Thyroid gland (tissue), 4 donors: ENCODE results near the gene STARD3NL. TPM values are rescaled to one million over a fixed set of nuclear protein-coding genes. Genes with fewer than 3 reads are reported as not detected.
A peak's percentile ranks its signal among the peaks of the same experiment; 100 is the strongest.

ENCODE experiments used
- DNase-seq, 2 donors: peaks; one replicate each; pipeline ENCODE4 v3.0.0-alpha.2; 2019
- H3K27ac ChIP-seq, 3 donors: fragments of 200-600 bp; sonication (generic); 1 replicate in 2 of 3; 2 replicates in 1 of 3; pipeline ENCODE4 v1.5.1; 2016 to 2019; ENCODE audit warnings: mild to moderate bottlenecking in 1 of 3, moderate library complexity in 1 of 3
- H3K27me3 ChIP-seq: fragments of 200-600 bp; sonication (generic); one replicate; pipeline ENCODE4 v1.5.1; 2019
- H3K36me3 ChIP-seq, 2 donors: fragments of 200-600 bp; sonication (generic); one replicate each; pipeline ENCODE4 v1.5.1; 2016 to 2019
- H3K4me1 ChIP-seq, 2 donors: fragments of 200-600 bp; sonication (generic); one replicate each; pipeline ENCODE4 v1.5.1; 2017 to 2019
- H3K4me3 ChIP-seq, 3 donors: fragments of 200-600 bp; sonication (generic); replicated peaks in 1 of 3; 1 replicate in 2 of 3; 2 replicates in 1 of 3; pipeline ENCODE4 v1.5.1; 2016; ENCODE audit warnings: mild to moderate bottlenecking in 1 of 3
- H3K9me3 ChIP-seq: fragments of 200-600 bp; sonication (generic); one replicate; pipeline ENCODE4 v1.5.1; 2017
- POLR2A ChIP-seq, 2 donors: fragments of 450-650 bp; IDR thresholded peaks; one replicate each; pipeline ENCODE4 v1.6.1; 2017; ENCODE audit warnings: antibody characterized with exemption in 2 of 2, mild to moderate bottlenecking in 2 of 2, moderate library complexity in 1 of 2
- WGBS, 2 donors: methylation state at CpG; one replicate each; pipeline ENCODE4 v1.1.5; 2017; 5-methylcytosine and 5-hydroxymethylcytosine counted together
- intact Hi-C: fragments of 100-400 bp; cut with DNase I; formaldehyde crosslinking; loops from one replicate; pipeline ENCODE4 v1.15.1; 2023
- total RNA-seq, 4 donors: library from RNA; depleted of rRNA; stranded (reverse); fragments of >200 nt; gene quantifications; one replicate each; pipeline ENCODE4 v1.2.3, GENCODE V29; 2016
- TF ChIP-seq, protein P1 (sequence below), 6 experiments: fragments of 200-600 bp in 3 of 6; fragments of 450-650 bp in 3 of 6; sonication (generic) in 3 of 6; IDR thresholded peaks; one replicate each; pipeline ENCODE4 v1.5.1; 2016 to 2019; ENCODE audit warnings: antibody characterized with exemption in 6 of 6, mild to moderate bottlenecking in 2 of 6, inconsistent platforms in 1 of 6, moderate library complexity in 1 of 6

STARD3NL gene
- total RNA-seq, 4 donors from 2014 or later, result 53.1 to 77.4 (median 62.0) TPM

DNA sequence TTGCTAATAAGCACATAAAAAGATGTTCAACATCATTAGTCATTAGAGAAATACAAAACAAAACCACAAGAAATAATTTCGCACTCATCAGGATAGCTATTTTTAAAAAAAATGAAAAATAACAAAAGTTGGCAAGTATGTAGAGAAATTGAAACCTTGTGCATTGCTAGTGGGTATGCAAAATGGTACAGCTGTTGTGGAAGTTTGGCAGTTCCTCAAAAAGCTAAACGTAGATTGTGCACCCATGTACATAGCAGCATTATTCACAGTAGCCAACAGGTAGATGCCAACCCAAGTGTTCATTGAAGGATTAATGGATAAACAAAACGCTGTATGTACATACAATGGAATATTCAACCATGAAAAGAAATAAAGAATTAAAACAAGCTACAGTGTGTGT is 35.3 kb upstream of the STARD3NL start:
- H3K4me1 ChIP-seq, result peaks cover 0 to 6% of the 10 kb centered on the region in 2 donors
- no peaks in the 10 kb centered on the region for H3K36me3 ChIP-seq
- DNase-seq, result no peak
- TF ChIP-seq, protein P1, sequence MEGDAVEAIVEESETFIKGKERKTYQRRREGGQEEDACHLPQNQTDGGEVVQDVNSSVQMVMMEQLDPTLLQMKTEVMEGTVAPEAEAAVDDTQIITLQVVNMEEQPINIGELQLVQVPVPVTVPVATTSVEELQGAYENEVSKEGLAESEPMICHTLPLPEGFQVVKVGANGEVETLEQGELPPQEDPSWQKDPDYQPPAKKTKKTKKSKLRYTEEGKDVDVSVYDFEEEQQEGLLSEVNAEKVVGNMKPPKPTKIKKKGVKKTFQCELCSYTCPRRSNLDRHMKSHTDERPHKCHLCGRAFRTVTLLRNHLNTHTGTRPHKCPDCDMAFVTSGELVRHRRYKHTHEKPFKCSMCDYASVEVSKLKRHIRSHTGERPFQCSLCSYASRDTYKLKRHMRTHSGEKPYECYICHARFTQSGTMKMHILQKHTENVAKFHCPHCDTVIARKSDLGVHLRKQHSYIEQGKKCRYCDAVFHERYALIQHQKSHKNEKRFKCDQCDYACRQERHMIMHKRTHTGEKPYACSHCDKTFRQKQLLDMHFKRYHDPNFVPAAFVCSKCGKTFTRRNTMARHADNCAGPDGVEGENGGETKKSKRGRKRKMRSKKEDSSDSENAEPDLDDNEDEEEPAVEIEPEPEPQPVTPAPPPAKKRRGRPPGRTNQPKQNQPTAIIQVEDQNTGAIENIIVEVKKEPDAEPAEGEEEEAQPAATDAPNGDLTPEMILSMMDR (IDR thresholded peaks at IDR 0.05), result no peak
- no peak for TF ChIP-seq POLR2A (IDR thresholded peaks at IDR 0.05)
- H3K4me3 ChIP-seq, result no peak overlapping the region
- intact Hi-C loops, result no loop called here
- no peaks in the 10 kb centered on the region for H3K27me3 ChIP-seq
- no peaks in the 10 kb centered on the region for H3K9me3 ChIP-seq
- H3K27ac ChIP-seq, result no peak overlapping the region
- 80 to 90% methylated on average over 3 of the region's 3 CpGs for WGBS, 2 donors

DNA sequence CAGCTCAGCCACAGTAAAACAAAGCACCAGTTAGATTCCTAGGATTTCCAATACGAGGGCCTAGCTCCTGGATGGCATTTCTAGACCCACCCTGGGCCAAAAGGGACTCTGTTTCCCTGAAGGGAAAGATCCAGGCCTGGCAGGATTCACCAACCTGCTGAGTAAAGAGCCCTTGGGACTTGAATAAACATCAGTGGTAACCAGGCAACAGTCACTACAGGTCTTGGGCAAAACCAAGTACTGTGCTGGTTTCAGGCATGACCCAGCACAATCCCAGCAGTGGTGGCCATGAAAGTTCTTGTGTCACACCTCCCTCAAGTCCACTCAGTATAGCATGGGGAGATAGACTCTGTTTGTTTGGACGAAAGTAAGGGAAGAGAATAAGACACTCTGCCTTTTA is 31.0 kb upstream of the STARD3NL start:
- WGBS, 2 donors, result 35 to 70% methylated on average over 2 of the region's 2 CpGs
- DNase-seq, result peak; percentile 61 to 66
- Histone ChIP-seq H3K9me3 (no peaks in the 10 kb centered on the region), H3K4me3 (no peak overlapping the region), H3K27ac (no peak overlapping the region), H3K36me3 (no peaks in the 10 kb centered on the region), H3K27me3 (no peaks in the 10 kb centered on the region), H3K4me1 (peaks cover 0 to 6% of the 10 kb centered on the region in 2 donors)
- TF ChIP-seq POLR2A (IDR thresholded peaks at IDR 0.05), result no peak
- TF ChIP-seq, protein P1 (IDR thresholded peaks at IDR 0.05), result no peak
- intact Hi-C loops, result no loop called here

DNA sequence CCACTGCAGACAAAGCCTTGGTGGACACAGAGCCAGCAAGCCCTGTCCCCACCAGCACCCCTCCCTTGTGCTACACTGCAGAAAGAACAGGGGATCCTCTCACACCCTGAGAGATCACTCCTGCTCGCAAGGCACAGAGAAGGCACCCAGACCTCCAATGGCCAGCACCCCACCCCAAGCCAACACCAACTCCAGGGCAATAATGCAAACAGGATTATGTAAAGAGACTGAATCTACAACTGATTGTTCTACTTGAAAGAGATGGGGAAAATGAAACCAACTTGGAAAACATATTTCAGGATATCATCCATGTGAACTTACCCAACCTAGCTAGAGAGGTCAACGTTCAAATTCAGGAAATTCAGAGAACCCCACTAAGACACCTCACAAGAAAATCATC is 26.5 kb upstream of the STARD3NL start:
- WGBS, 2 donors, result 85 to 91% methylated on average over 2 of the region's 2 CpGs
- H3K9me3 ChIP-seq, result no peaks in the 10 kb centered on the region
- DNase-seq, result no peak
- TF ChIP-seq, protein P1 (IDR thresholded peaks at IDR 0.05), result no peak
- no peaks in the 10 kb centered on the region for H3K27me3 ChIP-seq
- H3K4me1 ChIP-seq, result peaks cover 0 to 6% of the 10 kb centered on the region in 2 donors
- H3K36me3 ChIP-seq, result no peaks in the 10 kb centered on the region
- no peak overlapping the region for H3K27ac ChIP-seq
- intact Hi-C loops, result no loop called here
- no peak overlapping the region for H3K4me3 ChIP-seq

DNA sequence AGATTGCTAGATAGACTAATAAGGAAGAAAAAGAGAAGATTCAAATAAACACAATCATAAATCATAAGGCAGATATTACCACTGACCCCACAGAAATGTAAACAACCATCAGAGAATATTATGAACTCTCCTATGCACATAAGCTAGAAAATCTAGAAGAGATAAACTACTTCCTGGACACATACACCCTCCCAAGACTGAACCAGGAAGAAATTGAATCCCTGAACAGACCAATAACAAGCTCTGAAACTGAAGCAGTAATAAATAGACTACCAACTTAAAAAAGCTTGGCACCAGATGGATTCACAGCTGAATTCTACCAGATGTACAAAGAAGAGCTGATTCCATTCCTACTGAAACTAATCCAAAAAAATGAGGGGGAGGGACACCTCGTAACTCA is 24.5 kb upstream of the STARD3NL start:
- intact Hi-C loops, result no loop called here
- no peaks in the 10 kb centered on the region for H3K36me3 ChIP-seq
- TF ChIP-seq, protein P1 (IDR thresholded peaks at IDR 0.05), result no peak
- TF ChIP-seq POLR2A (IDR thresholded peaks at IDR 0.05), result no peak
- H3K9me3 ChIP-seq, result no peaks in the 10 kb centered on the region
- no peak overlapping the region for H3K4me3 ChIP-seq
- H3K27me3 ChIP-seq, result no peaks in the 10 kb centered on the region
- no peak overlapping the region for H3K27ac ChIP-seq
- WGBS, 2 donors, result 87 to 92% methylated on average over 1 of the region's 1 CpG
- H3K4me1 ChIP-seq, result no peaks in the 10 kb centered on the region
- no peak for DNase-seq

DNA sequence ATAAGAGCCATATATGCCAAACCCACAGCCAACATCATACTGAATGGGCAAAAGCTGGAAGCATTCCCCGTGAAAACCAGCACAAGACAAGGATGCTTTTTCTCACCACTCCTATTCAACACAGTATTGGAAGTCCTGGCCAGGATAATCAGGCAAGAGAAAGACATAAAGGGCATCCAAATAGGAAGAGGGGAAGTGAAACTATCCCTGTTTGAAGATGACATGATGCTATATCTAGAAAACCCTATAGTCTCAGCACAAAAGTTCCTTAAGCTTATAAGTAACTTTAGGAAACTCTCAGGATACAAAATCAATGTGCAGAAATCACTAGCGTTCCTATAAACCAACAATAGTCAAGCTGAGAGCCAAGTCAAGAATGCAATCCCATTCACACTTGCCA is 23.8 kb upstream of the STARD3NL start:
- whole genome bisulfite sequencing, 2 donors, result 45 to 92% methylated on average over 2 of the region's 2 CpGs
- H3K36me3 ChIP-seq, result no peaks in the 10 kb centered on the region
- H3K27me3 ChIP-seq, result no peaks in the 10 kb centered on the region
- DNase-seq, result no peak
- H3K4me3 ChIP-seq, result no peak overlapping the region
- H3K4me1 ChIP-seq, result no peaks in the 10 kb centered on the region
- no peak overlapping the region for H3K27ac ChIP-seq
- intact Hi-C loops, result no loop called here
- no peak for TF ChIP-seq POLR2A (IDR thresholded peaks at IDR 0.05)
- no peaks in the 10 kb centered on the region for H3K9me3 ChIP-seq
